Parathyroid adenoma (tissue), 2 donors: Measurements from ENCODE around the gene CDC25A.

Experiments
- H2AFZ ChIP-seq: fragments of 300-600 bp; sonication (generic); one replicate; pipeline ENCODE4 v1.7.0; 2017; ENCODE audit warnings: antibody characterized with exemption, mild to moderate bottlenecking
- H3K27ac ChIP-seq: fragments of 300-600 bp; sonication (generic); one replicate; pipeline ENCODE4 v1.7.0; 2017
- H3K27me3 ChIP-seq: fragments of 300-600 bp; sonication (generic); one replicate; pipeline ENCODE4 v1.7.0; 2017; ENCODE audit warnings: low read length; ENCODE audit not compliant: control insufficient read depth, insufficient read depth
- H3K36me3 ChIP-seq: fragments of 300-600 bp; sonication (generic); one replicate; pipeline ENCODE4 v1.7.0; 2017; ENCODE audit warnings: low read length; ENCODE audit not compliant: control insufficient read depth, insufficient read depth
- H3K4me1 ChIP-seq: fragments of 300-600 bp; sonication (generic); one replicate; pipeline ENCODE4 v1.7.0; 2017; ENCODE audit warnings: control low read depth
- H3K4me2 ChIP-seq: fragments of 300-600 bp; sonication (generic); one replicate; pipeline ENCODE4 v1.7.0; 2017; ENCODE audit warnings: low read length
- H3K4me3 ChIP-seq: fragments of 300-600 bp; sonication (generic); one replicate; pipeline ENCODE4 v1.7.0; 2017; ENCODE audit warnings: low read depth, low read length
- H3K79me2 ChIP-seq: fragments of 300-600 bp; sonication (generic); one replicate; pipeline ENCODE4 v1.7.0; 2017; ENCODE audit warnings: control low read depth
- H3K9ac ChIP-seq: fragments of 300-600 bp; sonication (generic); one replicate; pipeline ENCODE4 v1.7.0; 2017; ENCODE audit warnings: mild to moderate bottlenecking
- H3K9me3 ChIP-seq: fragments of 300-600 bp; sonication (generic); one replicate; pipeline ENCODE4 v1.7.0; 2017; ENCODE audit warnings: low read length; ENCODE audit not compliant: control insufficient read depth
- TF ChIP-seq, protein P1 (sequence below): fragments of 300-600 bp; sonication (generic); IDR thresholded peaks from one replicate; pipeline ENCODE4 v1.7.0; 2017; ENCODE audit warnings: antibody characterized with exemption, mild to moderate bottlenecking
- donor health status: primary hyperparathyroidism.

Gene CDC25A

DNA sequence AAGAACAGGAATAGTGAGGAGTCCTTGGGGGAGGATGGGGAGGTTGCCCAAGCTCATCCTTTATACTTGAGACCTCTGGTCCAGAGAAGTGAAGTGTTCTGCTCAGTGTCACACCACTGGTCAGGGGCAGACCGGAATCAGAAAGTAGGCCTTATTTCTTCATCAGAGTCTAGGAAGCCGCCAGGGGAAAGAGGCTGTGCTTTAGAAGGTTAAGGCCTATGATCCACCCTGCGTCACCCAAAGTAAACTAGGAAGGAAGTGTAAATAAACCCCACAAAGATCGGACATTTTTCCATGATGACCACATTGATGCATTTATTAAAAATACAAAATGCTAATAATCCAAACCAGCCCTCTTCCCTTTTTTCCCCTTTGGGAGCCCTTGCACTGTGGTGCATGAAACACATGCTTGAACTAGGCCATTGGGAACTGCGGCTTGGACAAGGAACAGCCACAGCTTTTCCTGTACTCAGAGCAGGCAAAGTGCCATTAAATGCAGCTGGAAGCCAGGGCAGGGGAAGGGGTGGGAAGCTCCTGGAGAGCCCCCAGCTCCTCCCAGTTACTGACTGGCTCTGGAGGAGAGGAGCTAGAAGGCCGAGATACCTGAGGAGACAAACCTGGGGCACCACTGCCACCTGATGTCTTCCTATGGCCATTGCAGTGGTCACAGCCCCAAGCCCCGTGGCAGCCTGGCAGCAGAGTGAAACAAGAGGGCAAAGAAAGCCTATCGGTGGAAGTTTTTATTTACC is 37.0 kb downstream of the CDC25A start:
- Histone ChIP-seq H3K36me3 (no peaks in the 10 kb centered on the region), H2AFZ (peak overlapping the region; percentile 23), H3K27me3 (no peaks in the 10 kb centered on the region), H3K9me3 (no peaks in the 10 kb centered on the region), H3K9ac (no peak overlapping the region), H3K4me1 (peaks cover 5% of the 10 kb centered on the region), H3K4me2 (no peak overlapping the region), H3K79me2 (no peaks in the 10 kb centered on the region), H3K4me3 (no peak overlapping the region), H3K27ac (peak overlapping the region; percentile 41)
- TF ChIP-seq, protein P1, sequence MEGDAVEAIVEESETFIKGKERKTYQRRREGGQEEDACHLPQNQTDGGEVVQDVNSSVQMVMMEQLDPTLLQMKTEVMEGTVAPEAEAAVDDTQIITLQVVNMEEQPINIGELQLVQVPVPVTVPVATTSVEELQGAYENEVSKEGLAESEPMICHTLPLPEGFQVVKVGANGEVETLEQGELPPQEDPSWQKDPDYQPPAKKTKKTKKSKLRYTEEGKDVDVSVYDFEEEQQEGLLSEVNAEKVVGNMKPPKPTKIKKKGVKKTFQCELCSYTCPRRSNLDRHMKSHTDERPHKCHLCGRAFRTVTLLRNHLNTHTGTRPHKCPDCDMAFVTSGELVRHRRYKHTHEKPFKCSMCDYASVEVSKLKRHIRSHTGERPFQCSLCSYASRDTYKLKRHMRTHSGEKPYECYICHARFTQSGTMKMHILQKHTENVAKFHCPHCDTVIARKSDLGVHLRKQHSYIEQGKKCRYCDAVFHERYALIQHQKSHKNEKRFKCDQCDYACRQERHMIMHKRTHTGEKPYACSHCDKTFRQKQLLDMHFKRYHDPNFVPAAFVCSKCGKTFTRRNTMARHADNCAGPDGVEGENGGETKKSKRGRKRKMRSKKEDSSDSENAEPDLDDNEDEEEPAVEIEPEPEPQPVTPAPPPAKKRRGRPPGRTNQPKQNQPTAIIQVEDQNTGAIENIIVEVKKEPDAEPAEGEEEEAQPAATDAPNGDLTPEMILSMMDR: peak; percentile 85

DNA sequence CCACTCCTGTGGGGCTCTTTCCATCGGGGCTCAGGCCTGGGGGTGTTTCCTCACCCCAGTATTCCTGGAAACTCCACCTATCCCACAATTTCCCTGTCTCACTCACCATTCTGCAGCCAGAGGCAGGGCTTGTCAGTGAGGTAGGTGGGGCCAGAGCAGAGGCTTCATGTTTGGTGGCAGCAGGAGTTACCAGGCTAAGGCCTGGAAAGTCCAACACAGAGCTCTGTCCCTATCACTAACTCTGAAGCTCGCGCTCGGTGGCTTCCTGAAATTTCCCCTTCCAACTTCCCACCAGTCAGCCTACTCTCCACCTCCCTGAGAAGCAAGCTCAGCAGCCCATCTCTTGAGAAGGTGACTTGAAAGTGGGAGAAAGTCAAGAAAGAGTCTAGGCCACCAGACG is 44.2 kb downstream of the CDC25A start:
- TF ChIP-seq, protein P1: no peak
- no peak overlapping the region for H3K4me3 ChIP-seq
- H3K27ac ChIP-seq: no peak overlapping the region
- H3K9ac ChIP-seq: no peak overlapping the region
- H3K27me3 ChIP-seq: no peaks in the 10 kb centered on the region
- H3K4me2 ChIP-seq: no peak overlapping the region
- no peaks in the 10 kb centered on the region for H3K36me3 ChIP-seq
- H2AFZ ChIP-seq: no peak overlapping the region
- no peaks in the 10 kb centered on the region for H3K79me2 ChIP-seq
- no peaks in the 10 kb centered on the region for H3K4me1 ChIP-seq
- H3K9me3 ChIP-seq: no peaks in the 10 kb centered on the region

DNA sequence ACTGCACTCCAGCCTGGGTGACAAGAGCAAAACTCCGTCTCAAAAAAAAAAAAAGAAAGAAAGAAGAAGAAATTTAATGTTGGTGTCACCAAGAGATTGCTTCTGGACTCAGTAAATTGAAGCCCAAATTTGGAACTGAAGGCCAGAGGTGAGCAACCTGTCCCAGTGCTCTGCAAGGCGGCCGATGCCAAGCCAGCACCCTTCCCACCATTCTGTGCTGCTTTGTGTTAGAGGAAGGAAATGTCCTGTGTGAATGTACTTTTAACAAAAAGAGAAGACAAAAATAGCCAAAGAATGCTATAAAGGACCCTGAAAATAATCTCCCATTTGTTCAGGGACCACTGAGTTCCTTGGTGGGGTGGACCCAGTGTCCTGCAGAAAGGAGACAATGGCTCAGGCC is 44.6 kb downstream of the CDC25A start:
- TF ChIP-seq, protein P1: no peak
- Histone ChIP-seq H3K27ac (no peak overlapping the region), H3K79me2 (no peaks in the 10 kb centered on the region), H3K9me3 (no peaks in the 10 kb centered on the region), H3K36me3 (no peaks in the 10 kb centered on the region), H3K4me3 (no peak overlapping the region), H3K27me3 (no peaks in the 10 kb centered on the region), H3K4me2 (no peak overlapping the region), H2AFZ (no peak overlapping the region), H3K9ac (no peak overlapping the region), H3K4me1 (no peaks in the 10 kb centered on the region)

DNA sequence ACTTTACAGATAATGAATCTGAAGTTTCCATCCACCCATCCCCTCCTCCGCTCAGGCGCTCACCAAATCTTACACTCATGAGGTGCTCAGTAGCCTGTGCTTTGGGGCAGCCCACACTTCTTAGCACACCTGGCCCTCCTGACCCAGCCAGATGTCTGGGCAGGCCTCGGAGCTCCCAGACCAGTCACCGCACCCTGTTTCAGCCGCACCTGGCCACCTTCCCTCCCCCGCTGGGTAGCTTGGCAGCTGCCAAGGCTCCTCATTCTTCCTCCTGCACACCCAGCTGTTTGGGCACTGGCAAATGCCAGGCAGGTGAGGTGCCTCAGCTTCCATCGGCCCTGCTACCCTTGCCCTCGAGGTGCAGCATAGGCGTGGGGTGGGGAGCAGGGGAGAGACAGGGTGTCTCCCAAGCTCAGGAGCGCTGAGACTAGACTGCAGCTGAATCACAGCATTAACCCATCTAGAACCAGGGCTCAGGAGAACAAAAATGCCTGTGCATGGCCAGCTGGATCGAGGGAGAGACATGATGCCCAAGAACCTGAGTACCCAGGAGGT is 45.8 kb downstream of the CDC25A start:
- Histone ChIP-seq H3K4me1 (no peaks in the 10 kb centered on the region), H3K4me3 (no peak overlapping the region), H3K4me2 (no peak overlapping the region), H3K27ac (no peak overlapping the region), H3K9ac (no peak overlapping the region), H3K79me2 (no peaks in the 10 kb centered on the region), H3K27me3 (no peaks in the 10 kb centered on the region), H3K9me3 (no peaks in the 10 kb centered on the region), H2AFZ (no peak overlapping the region), H3K36me3 (no peaks in the 10 kb centered on the region)
- TF ChIP-seq, protein P1: no peak
